ENCODE measurements around the gene CAMTA1. TPM values are rescaled to one million over a fixed set of nuclear protein-coding genes. Genes with fewer than 3 reads are reported as not detected.
"Not testable (repeated sequence)": the region's sequence is repeated elsewhere in the genome, so short reads cannot be mapped to it uniquely, and the experiment has no call there.

The CAMTA1 gene
- total RNA-seq, 1 donor from 2014 or later: 72.4 TPM

DNA sequence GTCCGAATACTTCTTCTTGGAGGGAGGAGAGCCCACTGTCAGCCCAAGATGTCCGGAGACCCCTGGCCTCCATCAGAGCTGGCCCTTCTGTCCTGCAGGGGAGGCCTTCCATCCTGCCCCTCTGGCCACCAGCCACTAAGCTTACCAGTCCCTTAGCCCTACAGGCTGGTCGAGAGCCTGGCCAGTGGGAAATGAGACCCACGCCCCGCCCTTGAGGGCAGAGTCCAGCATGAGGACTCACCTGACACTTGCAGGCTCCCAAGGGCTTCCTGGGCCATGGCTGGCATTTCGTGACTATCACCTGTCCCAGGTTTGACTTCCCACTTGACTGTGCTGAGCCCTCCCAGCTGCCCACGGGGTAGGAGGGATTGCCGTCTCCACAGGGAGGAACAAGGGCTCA is 624.0 kb downstream of the CAMTA1 start:
- DNase-seq (ENCODE audit: low spot score) (no peak), ATAC-seq (no peak)
- intact Hi-C loops (cut with DNase I): no loop called here

DNA sequence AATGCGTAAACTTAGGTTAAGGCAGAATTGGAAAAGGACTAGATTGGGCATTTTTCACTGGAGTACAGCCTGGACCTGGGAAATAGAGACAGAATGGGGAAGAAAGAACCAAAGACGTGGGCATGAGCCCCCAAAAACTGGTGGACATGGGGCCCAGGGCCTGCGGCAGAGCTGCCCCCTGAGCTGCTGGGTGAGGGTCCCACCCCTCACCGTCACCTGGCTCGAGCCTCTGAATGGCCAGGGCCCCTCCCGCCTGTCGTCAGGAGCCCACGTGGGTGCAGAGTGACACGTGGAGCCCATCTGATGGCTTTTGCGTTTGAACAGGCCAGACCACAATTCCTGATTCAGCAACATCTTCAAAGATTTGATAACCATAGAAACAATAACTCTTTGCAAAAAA is 624.9 kb downstream of the CAMTA1 start:
- intact Hi-C loops (cut with DNase I): no loop called here
- ATAC-seq (no peak), DNase-seq (ENCODE audit: low spot score) (peak; percentile 35)

DNA sequence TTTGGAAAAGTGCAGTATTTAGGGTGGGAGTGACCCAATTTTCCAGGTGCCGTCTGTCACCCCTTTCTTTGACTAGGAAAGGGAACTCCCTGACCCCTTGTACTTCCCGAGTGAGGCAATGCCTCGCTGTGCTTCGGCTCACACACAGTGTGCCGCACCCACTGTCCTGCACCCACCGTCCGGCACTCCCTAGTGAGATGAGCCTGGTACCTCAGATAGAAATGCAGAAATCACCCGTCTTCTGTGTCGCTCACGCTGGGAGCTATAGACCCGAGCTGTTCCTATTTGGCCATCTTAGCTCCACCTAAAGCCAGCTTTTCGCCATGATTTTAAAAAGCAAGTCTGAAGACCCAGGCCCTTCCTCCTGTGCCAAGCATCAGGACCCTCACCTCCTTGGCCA is 632.4 kb downstream of the CAMTA1 start:
- ATAC-seq; intact Hi-C loops (cut with DNase I): not testable (repeated sequence)
- DNase-seq (ENCODE audit: low spot score): peak; percentile 12

DNA sequence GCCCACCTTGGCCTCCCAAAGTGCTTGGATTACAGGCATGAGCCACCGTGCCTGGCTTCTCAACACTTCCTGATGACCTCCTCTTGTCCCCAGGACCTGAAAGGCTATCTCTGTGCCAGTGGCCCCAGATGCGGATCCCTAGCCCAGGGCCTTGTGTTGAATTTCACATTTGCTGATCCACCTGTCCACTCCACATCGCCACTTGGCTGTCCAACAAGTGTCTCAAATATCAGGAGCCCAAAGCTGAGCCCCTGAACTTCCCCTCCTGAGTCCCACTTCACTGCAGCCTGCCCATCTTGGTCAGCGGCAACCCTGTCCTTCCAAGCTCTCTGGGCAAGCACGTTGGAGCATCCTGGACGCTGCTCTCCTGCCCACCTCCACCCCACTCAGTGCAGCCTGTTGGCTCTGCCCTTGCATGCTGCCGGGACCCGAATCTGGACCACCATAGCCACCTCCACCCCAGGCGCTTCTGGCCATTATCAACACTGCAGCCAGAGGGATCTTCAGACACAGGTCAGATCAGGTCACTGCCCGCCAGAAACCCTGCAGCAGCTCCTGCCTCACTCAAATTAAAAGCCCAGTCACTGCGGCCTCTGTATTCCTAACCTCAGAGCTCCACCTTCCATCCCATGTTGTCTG is 633.3 kb downstream of the CAMTA1 start:
- ATAC-seq (no peak), DNase-seq (ENCODE audit: low spot score) (peak; percentile 36)
- intact Hi-C loops (cut with DNase I): no loop called here

DNA sequence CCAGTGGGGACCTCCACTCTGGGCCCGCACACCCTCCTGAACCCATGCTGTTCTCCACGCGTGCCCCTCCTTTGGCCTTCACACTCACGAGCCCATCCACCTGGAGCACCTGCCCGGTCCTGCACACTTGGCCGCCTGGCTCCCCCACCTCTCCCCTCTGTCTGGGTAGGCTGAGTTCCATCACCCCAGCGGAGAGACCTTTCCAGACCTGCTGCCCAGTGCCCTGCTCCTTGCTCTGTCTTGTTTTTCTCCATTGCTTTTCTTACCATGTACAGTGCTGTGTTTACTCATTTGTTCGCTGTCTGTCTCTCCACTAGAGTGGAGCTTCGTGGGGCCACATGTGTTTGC is 634.8 kb downstream of the CAMTA1 start:
- ATAC-seq (no peak), DNase-seq (ENCODE audit: low spot score) (peak; percentile 45)
- intact Hi-C loops (cut with DNase I): no loop called here

DNA sequence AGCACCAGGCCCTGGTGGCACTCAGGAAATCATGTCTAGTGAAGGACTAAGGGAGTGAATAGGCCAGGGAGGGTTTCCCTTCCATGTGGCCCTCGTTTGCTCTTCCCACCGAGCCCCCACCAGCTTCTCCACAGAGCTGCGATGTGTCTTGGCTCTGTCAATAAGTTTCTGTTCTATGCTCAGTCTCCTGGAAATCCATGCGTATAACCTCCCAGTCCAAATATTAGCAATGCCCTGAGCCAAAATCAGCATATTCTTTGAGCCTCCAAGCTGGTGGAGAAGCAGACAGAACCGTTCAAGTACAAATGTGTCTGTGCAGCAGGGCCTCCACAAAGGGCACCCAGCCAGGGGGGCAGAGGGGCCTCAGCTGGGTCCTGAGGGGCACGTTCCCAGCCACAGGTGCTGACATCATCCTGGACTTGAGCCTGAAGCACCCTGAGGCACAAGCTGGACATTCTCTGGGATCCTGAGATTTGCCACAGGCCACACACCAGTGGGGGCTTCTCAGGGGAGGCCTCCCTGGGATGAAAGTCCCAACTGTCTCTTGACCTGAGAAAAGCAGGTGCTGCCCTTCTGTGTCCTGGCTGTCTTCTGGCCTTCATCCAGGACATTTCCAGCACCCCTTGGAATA is 635.3 kb downstream of the CAMTA1 start:
- intact Hi-C loops (cut with DNase I): no loop called here
- DNase-seq (ENCODE audit: low spot score) (peak; percentile 22), ATAC-seq (no peak)

DNA sequence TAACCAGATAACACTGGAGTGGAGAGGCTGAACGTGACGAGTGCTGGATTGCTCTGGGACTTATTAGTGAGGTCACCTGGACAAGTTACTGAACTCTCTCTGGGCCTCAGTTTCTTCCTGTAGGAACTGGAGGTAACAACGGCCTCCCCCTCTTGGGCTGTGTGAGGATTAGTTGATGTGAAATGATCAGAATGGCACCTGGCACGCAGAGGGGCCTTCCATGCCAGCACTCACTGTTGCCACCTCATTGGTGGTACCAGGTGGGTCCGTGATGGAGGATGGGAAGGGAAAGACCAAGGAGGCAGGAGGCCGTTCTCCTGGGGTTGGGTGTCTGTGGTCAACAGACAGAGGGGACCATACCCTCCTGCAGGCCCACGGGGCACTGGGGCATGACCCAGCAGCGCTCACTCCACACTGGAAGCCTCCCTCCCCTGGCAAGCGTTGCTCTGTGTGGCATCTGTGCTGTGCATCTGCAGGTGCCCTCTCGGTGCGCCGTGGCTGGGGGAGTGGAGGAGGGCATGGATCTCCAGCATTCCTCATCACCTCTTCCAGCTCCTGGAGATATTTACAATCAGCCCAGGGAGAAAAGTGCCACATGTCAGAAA is 636.3 kb downstream of the CAMTA1 start:
- peak; percentile 35 for DNase-seq (ENCODE audit: low spot score)
- intact Hi-C loops (cut with DNase I): no loop called here
- no peak for ATAC-seq

DNA sequence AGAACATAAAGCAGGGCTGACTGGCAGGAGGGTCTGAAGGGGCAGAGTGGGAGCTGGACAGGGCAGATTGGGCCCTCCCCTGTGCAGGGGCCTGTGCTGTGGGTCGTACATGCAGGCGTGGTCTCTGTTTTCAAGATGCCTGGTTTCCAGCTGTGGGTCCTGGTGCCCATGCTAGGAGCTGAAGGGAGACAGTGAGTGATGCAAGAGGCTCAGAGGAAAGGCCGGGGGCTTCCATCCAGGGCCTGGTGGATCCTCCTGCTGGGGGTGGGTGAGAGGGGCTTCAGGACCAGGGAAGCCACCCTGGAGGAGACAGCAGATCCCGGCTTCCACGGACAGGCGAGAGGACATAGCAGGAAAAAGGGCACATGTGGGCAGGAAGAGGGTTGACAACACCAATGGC is 636.8 kb downstream of the CAMTA1 start:
- DNase-seq (ENCODE audit: low spot score): peak; percentile 33
- intact Hi-C loops (cut with DNase I): no loop called here
- ATAC-seq: no peak

DNA sequence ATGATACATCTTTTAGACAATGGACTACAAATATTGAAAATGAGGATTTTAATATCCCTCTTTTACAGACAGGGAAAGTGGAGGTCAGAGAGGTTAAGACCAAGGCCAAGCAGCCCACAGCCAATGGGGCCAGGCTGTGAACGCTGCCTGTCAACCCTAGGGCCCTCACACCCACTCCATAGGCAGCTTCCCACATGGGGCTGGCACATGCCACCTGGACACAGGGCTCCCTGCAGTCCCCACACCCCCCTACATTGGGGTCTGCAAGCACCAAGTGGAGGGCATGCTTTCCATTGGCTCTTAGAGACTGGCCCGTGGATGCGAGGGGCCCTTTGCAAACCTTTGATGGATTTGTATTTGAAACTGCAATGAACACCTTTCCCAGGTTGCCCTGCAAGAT is 637.3 kb downstream of the CAMTA1 start:
- DNase-seq (ENCODE audit: low spot score) (peak; percentile 7), ATAC-seq (no peak)
- intact Hi-C loops (cut with DNase I): no loop called here

DNA sequence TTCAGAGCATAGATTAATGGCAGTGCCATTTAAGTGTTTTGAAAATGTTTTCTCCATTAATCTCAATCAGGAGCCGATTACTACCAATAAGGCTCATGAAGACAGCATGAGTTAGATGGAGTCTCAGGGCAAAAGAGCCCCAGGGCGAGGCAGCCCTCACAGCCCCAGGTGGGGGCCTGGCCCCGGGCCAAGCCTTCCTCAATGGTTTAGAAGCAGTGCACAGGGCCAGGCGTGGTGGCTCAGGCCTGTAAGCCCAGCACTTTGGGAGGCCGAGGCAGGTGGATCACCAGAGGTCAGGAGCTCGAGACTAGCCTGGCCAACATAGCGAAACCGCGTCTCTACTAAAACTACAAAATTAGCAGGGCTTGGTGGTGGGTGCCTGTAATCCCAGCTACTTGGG is 637.7 kb downstream of the CAMTA1 start:
- intact Hi-C loops (cut with DNase I): no loop called here
- DNase-seq (ENCODE audit: low spot score) (peak; percentile 48), ATAC-seq (no peak)

DNA sequence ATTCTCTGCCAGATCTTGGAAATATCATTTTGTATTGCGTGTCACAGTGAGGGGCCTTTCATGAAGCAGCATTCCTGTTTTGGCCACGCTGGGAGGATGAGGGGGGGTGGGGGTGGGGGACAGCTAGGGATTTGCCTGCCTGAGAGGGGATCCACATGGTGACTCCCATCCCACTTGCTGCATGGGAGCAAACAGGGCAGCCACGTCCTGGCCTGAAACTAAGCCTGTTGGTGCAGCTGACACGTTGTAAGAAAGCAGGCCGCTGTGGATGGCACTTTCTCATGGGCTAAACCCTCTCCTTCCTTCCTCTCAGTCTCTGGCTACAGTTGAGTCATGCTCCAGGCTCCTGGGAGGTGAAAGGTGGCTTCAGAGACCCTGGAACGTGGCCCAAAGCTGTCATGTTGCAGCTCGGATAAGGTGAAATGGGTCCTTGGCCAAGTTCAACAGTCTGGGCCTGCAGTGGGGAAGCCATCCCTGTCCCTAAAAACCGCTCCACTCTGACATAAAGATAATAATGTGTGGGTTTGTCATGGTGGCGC is 639.2 kb downstream of the CAMTA1 start:
- intact Hi-C loops (cut with DNase I): no loop called here
- DNase-seq (ENCODE audit: low spot score) (no peak), ATAC-seq (no peak)

DNA sequence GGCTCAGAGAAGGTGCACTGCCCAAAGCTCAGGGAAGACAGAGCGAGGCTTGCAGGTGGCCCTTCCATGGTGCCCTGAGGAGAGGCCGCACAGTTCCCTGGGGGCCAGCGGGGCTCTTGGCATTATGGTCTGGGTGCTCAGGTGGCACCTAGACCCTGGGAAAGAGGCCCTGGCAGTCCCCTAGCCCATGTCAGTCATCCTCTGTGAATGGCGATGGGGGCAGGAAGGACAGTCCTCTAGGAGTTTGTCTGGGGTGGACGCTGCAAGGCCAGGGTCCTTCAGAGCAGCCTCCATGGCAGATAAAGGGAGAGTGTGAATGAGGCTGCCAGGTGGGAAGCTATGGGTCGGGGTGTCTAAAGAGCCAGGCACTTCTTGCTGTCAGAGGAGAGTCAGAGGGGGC is 640.0 kb downstream of the CAMTA1 start:
- ATAC-seq (no peak), DNase-seq (ENCODE audit: low spot score) (no peak)
- intact Hi-C loops (cut with DNase I): no loop called here

DNA sequence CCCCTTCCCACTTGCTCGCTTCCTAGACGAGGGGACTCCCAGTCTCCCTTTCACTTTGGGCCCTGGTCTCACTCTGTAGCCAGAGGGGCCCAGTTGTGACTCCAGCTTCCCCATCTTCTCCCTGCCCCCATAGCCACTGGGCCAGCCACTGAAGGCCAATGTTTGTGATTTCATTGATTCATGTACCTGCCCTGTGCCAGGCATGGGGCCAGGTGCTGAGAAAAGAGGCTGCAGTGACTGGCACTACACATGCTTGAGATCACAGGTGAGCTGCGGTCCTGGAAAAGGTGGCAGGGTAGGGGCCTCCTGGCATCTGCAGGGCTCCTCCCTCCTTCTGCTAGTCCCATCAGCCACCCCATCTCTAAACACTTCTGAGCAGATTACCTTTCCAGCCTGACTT is 640.5 kb downstream of the CAMTA1 start:
- DNase-seq (ENCODE audit: low spot score) (no peak), ATAC-seq (no peak)
- intact Hi-C loops (cut with DNase I): no loop called here

DNA sequence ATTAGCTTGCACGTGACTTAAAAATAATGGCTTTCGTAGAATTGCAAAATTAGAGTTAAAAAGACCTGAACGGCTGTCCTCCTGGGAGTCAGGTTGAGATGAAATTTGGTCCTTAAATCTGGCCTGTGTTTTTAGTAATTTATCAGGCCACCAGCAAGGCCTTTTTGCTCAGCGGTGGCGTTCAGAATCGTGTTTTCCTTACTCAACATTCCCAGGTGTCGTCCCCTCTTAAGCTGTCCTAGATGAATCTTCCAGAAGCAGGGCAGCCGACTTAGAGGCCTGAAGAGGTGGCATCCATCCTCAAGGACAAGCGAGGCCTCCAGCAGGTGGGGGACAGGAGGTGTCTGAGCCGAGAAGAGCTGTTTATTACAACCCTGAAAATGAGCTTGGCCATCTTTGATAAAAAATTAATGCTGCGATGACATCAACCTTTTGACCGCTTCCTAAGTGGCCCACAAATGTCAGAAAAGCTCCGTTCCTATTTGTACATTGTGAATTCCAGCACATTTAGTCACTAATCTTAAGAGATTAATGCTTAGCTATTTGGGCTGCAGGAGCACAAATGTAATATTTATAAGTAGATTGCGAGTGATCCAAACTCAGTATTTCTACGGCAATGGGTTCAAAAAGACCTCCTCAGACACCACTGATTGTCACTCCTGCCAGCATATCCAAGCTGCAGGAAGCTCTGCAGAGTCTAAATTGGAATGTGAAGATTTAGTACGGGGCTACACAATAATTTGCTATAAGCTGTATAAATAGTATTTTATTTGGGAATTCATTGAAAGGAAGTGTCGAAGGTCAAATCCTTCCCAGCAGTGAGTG is 641.7 kb downstream of the CAMTA1 start:
- intact Hi-C loops (cut with DNase I): no loop called here
- DNase-seq (ENCODE audit: low spot score): no peak
- ATAC-seq: no peak

DNA sequence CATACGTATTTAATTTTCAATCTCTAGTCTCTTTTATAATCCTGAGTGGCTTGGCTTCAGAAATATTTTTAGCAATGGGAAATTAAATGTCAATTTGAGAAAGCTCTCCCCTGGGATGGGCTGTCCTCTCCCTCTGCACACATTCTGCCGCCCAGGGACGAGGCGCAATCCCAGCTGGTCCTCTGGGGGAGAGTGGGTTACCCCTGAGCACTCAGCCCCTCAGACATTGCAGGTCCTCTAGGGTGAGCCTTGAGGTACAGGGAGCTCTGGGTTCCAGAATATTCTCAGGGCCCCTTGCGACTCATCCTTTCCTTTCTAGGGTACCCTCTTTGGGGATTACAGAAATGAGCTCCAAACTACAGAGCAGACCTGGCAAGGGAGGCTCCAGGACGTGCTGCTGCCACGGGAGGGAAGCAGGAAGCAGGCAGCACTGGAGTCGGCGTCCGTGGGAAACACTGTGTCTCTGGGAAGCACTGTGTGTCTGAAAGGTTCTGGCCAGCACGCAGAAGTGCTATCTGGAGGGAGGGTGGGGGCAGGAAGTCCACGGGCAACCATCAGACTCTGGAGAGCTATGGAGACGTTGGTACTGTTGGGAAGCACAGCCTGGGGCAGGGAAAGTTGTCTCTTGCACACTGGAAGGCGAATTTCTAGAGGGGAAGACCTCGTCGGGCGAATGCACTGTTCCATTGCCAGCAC is 642.5 kb downstream of the CAMTA1 start:
- no peak for ATAC-seq
- intact Hi-C loops (cut with DNase I): no loop called here
- DNase-seq (ENCODE audit: low spot score): no peak

DNA sequence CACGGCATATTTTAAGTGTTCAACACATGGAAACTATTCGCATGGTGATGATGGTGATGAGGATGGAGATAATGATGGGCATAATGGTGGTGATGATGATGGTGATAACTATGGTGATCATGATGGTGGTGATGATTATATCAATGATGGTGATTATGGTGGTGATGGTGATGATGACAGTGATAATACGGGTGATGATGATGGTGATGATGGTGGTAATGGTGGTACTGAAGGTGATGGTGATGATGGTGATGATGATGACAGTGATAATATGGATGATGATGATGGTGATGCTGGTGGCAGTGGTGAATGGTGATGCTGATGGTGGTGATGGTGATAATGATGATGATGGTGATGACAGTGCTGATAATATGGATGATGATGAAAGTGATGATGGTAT is 644.0 kb downstream of the CAMTA1 start:
- no peak for DNase-seq (ENCODE audit: low spot score)
- ATAC-seq: no peak

DNA sequence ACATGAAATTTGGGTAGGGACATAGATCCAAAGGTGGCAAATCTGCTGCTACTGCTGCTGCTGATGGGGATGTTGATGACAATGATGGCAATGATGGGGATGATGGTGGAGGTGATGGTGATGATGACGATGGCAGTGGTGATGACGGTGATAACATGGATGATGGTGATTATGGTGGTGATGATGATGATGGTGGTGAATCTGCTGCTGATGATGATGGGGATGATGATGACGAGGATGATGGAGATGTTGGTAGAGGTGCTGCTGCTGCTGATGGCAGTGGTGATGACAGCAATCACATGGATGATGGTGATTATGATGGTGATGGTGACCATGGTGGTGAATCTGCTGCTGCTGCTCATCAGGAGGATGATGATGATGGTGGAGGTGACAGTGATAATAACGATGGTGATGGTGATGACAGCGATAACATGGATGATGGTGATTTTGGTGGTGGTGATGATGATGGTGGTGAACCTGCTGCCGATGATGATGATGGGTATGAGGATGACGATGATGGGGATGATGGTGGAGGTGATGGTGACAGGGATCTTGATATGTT is 644.9 kb downstream of the CAMTA1 start:
- intact Hi-C loops (cut with DNase I): no loop called here
- DNase-seq (ENCODE audit: low spot score) (no peak), ATAC-seq (no peak)

More for the DNA sequence above, 644.0 kb downstream of the CAMTA1 start:
- intact Hi-C loops (cut with DNase I): no loop called here

DNA sequence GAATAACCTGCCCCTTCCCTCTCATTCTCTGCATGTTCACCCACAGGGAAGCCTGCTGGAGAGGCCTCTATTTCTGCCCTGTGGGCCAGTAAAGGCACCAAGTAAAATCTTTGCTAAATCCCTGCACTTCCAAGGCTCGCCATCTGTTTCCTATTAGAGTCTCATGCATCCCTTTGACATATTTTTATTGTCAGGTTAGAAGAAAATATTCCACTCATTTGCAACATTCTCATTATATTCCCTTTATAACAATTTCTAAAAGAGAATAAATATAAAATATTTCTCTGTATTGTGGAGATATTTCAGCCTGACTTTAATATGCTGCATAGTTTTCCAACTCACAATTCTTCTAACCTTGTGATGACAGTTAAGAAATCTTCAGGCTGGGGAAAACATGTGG is 645.4 kb downstream of the CAMTA1 start:
- intact Hi-C loops (cut with DNase I): no loop called here
- no peak for ATAC-seq
- DNase-seq (ENCODE audit: low spot score): no peak

Data from sciatic nerve (tissue), 2 donors.